ENCODE results near the gene EMP2.
"Not testable (repeated sequence)": the region's sequence is repeated elsewhere in the genome, so short reads cannot be mapped to it uniquely, and the experiment has no call there.

The EMP2 gene, protein sequence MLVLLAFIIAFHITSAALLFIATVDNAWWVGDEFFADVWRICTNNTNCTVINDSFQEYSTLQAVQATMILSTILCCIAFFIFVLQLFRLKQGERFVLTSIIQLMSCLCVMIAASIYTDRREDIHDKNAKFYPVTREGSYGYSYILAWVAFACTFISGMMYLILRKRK

DNA sequence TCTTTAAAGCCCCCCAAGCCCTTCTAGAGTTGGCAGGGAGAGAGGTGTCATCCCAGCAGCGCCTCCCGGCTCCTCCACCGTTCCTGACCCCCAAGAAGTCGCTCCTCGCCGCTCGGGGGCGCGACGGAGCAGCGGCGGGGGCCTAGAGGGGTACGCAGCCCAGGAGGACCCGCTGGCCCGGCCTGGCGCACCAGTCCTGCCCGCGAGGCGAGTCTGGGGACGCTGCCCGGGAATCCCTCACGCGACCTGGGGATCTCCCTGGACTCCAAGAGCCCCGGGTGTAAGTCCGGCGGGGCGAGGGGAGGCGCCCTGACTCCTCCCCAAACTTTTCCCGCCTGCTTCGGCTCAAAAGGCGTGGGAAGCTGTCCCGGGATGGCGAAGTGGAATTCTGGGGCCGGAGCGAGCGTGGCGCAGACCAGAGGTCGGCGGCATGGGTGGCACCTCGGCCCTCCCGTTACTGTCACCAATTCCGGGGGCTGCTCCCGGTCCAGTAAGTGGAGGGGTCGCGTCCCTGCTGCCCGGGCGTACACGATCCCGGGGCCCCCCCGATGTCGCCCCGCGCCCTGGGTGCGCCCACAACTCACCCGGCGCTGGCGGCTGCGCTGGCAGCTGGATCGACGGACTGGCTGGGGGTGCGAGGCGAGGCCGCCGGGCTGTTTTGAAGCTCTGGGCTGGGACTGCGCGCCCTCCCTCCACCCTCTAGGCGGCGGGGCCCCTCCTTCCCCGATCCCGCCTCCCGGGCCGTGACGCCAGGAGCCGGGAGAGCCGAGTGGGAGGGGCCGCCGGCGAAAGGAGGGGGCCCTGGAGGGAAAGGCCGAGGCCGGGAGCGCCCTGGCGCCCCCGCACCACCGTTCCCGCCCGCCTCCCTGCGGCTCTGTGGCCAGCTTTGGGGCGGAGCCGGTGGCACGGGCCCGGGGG is at the start of gene EMP2:
EMP2 (minus strand) TSS at position 634 of the 918 bp plus-strand sequence. CDS start 32,981 bp downstream, outside the sequence.
- no peak for DNase-seq (ENCODE audit: low read depth in 3 of 3)

- no peak for DNase-seq (ENCODE audit: low read depth in 3 of 3)
Measured at GRCh38 chr16:10629592-10629963, 49.2 kb upstream of the EMP2 start.

DNA sequence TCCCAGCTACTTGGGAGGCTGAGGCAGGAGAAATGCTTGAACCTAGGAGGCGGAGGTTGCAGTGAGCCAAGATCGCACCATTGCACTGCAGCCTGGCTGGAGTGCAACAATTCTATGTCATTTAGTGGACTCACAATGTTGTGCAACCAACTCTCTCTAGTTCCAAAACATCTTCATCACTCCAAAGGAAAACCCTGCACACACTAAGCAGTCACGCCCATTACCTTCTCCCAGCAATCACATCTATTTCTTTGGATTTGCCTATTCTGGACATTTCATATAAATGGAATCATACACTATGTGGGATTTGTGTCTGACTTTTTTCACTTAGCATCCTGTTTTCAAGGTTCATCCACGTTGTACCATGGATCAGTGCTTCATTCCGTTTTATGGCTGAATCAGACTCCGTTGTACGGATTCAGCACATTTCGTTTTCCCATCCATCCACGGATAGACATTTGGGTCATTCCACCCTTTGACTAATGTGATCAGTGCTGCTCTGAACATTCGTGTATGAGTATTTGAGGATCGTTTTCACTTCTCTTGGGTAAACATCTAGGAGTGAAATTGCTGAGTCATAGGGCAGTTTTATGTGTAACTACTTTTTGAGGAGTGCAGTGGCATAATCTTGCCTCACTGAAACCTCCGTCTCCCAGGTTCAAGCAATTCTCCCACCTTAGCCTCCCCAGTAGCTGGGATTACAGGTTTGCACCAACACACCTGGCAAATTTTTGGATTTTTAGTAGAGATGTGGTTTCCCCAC is 45.4 kb upstream of the EMP2 start:
- no peak for DNase-seq (ENCODE audit: low read depth in 3 of 3)

GRCh38 chr16:10624527-10624926 is 44.1 kb upstream of the EMP2 start:
- no peak for DNase-seq (ENCODE audit: low read depth in 3 of 3)

DNA sequence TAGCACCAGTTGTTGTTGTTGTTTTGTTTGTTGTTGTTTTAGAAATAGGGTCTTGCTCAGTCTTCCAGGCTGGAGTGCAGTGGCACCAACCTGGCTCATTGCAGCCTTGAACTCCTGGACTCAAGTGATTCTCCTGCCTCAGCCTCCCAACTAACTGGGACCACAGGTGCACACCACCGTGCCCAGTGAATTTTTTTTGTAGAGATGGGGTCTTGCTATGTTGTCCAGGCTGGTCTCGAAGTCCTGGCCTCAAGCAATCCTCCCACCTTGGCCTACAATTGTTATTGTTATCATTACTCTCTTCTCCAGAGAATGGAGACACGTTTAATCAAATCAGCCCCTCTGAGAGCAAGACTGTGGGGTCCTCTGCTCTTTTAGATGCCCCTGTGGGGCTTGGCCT is 42.7 kb upstream of the EMP2 start:
- no peak for DNase-seq (ENCODE audit: low read depth in 3 of 3)

DNA sequence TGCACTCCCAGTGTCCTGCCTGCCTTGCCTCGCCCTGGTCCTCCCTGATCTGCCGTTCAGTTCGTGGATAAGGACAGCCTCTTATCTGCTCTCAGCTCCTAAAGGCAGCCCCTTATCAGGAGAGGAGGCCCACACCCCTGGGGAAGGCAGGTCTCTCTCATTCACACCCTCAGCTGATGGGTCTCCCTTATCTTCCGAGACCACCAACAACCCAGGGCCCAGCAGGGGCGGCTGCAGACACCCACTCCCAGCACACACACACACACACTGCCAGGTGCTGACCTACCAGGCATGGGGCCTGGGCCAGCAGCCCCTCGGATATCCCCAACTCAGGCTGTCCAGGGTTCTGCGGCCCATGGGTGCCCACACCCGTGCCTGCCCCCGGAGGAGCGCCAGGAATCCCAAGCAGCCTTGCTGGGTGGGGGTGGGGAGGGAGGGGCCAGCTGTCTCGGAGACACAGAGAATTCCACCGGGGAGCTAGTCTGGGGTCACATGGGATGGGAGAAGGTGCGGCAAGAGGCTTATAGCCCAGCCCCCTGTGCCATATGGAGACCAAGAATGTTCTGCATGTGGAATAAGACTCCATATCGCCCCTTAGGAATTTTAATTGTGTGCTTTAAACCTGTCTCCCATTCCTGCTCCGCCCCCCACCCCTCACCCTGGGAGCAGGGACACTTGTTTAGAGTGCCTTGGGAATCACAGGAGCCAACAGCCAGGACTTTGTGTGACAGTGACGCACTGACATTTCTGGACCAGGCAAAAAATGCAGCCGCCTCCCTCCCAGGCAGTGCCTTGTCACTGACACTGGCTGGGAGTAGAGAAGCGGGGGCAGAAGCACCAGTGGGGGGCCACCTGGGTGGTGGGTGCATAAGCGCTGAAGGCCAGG is 41.9 kb upstream of the EMP2 start:
- DNase-seq (ENCODE audit: low read depth in 3 of 3): no peak

DNA sequence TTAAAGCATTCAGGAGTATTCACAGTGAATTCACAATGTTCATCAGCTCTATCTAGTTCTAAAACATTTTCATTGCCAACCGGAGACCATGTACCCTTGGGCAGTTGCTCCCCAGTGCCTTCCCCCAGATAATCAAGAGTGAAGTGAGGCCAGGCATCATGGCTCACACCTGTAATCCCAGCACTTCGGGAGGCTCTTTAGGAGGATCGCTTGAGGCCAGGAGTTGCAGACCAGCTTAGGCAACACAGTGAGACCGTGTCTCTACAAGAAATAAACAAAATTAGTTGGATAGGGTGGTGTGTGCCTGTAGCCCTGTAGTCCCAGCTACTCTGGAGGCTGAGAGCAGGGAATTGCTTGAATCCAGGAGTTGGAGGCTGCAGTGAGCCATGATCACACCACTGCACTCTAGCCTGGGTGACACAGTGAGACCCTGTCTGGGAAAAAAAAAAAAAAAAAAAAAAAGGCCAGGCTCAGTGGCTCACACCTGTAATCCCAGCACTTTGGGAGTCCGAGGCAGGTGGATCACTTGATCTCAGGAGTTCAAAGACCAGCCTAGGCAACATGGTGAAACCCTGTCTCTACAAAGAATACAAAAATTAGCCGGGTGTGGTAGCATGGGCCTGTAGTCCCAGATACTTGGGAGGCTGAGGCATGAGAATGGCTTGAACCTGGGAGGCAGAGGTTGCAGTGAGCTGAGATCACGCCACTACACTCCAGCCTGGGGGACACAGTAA is 41.0 kb upstream of the EMP2 start:
- not testable (repeated sequence) for DNase-seq (ENCODE audit: low read depth in 3 of 3)

GRCh38 chr16:10620120-10620519 is 39.7 kb upstream of the EMP2 start:
- no peak for DNase-seq (ENCODE audit: low read depth in 3 of 3)

DNA sequence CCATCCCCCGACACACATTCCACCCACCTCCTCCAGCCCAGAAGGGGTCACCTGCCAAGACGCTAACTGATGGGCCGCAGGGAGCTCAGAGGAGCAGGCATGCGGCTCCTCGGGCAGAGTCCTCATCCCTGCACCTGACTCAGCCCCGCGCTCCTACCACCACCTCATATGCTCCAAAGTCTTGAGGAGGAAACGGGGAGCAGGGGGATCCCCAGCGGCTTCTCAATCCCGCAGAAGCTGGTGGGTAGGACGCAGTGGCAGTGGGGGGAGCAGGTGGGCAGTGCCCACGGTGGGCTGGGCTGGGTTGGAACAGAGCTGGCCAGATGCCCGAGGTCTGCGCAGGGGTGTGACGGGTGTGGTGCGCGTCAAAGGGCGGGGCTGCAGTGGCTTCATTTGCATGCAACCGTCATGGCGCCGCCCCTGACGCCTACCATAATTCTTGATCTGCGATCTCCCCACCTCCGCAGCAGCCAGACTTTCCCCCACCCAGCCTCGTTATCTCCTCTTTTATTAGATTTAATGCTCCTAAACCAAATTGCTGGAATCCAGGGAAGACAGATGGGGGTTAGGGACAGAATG is 39.0 kb upstream of the EMP2 start:
- DNase-seq (ENCODE audit: low read depth in 3 of 3): no peak

GRCh38 chr16:10618710-10619209 is 38.4 kb upstream of the EMP2 start:
- DNase-seq (ENCODE audit: low read depth in 3 of 3): no peak

DNA sequence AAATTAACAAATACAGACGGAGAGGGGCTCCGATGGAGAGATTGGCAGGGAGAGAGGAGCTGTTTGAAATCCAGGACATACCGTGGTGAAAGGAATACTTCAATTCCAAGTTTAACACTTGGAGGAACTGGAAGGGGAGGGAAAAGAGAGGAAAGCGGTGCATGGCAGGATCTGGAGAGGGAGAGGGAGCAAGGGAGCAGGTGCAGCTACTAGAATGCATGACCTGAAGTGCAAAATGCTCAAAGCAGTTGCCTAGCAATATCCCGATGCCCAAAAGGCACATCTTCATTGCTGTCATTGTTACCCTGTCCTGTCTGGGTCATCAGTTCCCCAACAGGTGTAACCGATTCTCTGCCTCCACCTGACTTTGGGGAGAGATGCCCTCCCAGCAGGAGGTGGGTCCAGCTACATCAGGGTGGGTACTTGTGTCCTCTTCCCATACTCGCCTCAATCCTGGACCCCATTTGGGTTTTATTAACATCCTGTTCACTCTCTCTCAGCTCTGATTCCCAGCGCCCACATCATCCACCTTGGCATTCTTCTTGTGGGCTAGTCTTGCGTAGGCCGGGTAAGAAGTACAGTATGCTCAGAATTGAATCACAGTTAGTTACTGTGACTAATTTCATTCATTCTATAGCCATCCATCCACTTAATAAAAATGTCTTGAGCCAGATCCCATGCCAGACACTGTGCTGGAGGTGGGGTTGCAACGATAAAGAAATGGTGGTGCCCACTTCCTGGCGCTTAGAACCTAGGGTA is 37.4 kb upstream of the EMP2 start:
- DNase-seq (ENCODE audit: low read depth in 3 of 3): no peak

DNA sequence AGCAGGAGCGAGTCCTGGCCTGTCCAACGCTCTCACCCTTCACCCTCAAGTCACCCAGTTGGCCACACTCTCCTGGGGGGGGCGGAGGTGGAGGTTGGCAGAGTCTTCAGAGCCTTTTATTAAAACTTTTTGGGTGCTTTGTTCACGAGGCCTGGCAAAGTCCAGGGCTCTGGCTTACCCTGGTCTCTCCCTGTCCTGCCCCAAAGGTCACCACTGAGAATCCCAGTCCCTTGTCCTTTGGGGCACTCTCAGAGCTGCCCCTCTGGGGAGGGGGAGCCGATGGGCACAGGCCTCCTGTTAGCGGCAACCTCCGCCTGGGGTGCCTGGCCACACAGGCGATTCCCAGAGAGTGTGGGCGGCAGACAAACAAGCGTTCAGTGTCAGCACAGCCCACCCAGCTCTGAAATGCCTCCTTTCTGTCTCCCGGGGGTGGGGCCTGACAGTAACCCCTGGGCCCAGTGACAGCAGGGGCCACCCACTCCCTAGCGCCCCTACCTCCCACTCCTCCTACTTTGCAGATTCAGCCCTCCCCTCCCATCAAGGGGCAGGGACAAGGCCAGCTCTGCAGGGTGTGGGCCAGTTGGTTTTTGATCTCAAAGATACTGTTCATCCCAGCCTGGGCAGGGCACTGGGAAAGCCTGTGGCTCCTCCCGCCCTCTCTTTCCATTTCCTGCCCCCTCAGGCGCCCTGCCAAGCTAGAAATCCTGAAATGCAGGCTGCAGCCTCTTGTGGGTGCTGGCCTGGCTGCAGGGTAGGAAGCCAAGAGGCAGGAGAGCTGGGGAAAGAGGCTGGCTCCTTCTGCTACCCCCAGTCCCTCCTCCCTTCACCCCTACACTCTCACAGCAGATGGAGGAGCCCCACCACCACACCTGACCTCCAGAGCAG is 36.6 kb upstream of the EMP2 start:
- DNase-seq (ENCODE audit: low read depth in 3 of 3): no peak

DNA sequence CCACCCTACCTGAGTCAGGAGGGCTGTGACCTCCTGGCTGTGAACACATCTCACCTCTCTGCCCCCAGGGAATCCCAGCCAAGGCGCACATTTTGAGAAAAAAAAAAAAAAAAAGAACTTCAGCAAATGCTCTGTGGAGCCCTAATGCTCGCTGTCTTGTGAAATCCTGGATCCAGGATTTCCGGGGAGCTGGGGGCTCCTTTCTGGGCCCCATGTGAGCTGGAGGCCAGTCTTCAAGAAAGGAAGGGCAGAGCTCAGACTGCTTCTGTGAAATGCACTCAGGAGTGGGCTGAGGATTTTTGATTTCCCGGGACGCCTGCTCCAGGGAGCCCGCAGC is 36.0 kb upstream of the EMP2 start:
- no peak for DNase-seq (ENCODE audit: low read depth in 3 of 3)

- DNase-seq (ENCODE audit: low read depth in 3 of 3): no peak
Measured at GRCh38 chr16:10614685-10615084, 34.3 kb upstream of the EMP2 start.

- DNase-seq (ENCODE audit: low read depth in 3 of 3): no peak
Measured at GRCh38 chr16:10613785-10614485, 33.5 kb upstream of the EMP2 start.

- no peak for DNase-seq (ENCODE audit: low read depth in 3 of 3)
Measured at GRCh38 chr16:10612649-10613179, 32.3 kb upstream of the EMP2 start.

DNA sequence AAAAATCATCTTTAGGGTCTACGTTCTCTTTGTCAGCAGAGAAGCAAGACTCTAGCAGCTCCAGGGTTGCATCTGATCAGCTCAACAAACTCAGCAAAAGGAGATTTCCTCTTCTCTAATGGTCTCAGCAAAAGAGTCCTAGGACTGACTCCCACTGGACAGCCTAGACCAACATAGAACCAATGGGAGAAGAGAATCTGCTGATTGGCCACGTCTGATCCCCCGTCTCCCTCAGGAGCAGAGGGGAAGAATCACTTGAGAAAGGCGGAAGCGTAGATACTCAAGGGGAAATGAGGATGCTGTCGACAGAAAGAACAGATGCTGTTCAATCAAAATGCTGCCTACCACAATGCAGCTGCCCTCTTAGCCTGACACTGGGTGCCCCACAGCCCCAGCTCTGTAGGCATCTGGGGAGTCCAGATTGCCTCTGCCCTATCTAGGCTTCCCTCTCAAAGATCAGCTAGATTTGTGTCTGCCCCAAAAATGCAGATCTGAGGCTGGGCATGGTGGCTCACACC is 31.5 kb upstream of the EMP2 start:
- no peak for DNase-seq (ENCODE audit: low read depth in 3 of 3)
